ENCODE data around the gene RNF208.

- TF ChIP-seq CTCF (IDR thresholded peaks at IDR 0.05), result no peak
- no peak for TF ChIP-seq POLR2A (IDR thresholded peaks at IDR 0.05; ENCODE audit: low read depth)
- TF ChIP-seq EP300 (IDR thresholded peaks at IDR 0.05), result no peak
These were observed 42.0 kb upstream of the RNF208 start for GRCh38 chr9:137264067-137264466.

Data from esophagus muscularis mucosa (tissue), 4 donors.